GM11168 (cell line): ENCODE results near the gene NMNAT2.
"Not testable (repeated sequence)": the region's sequence is repeated elsewhere in the genome, so short reads cannot be mapped to it uniquely, and the experiment has no call there.

ENCODE experiments used
- in situ Hi-C: fragments of 300-500 bp; cut with MboI; formaldehyde crosslinking; loops from one replicate; pipeline ENCODE4 v1.12.0; 2022; ENCODE audit warnings: low sequenced_read_pairs; ENCODE audit not compliant: unreplicated experiment

NMNAT2 gene

GRCh38 chr1:183273984-183274383 is 144.2 kb downstream of the NMNAT2 start:
- in situ Hi-C loops: not testable (repeated sequence)

- in situ Hi-C loops: no loop called here
Measured at GRCh38 chr1:183273300-183273699, 144.9 kb downstream of the NMNAT2 start.

- in situ Hi-C loops: no loop called here
Measured at GRCh38 chr1:183272390-183272848, 145.8 kb downstream of the NMNAT2 start.

- in situ Hi-C loops: no loop called here
Measured at GRCh38 chr1:183270541-183271141, 147.5 kb downstream of the NMNAT2 start.

- in situ Hi-C loops: no loop called here
Measured at GRCh38 chr1:183267646-183268431, 150.3 kb downstream of the NMNAT2 start.

GRCh38 chr1:183263886-183264602 is 154.1 kb downstream of the NMNAT2 start:
- in situ Hi-C loops: no loop called here

GRCh38 chr1:183262628-183263200 is 155.5 kb downstream of the NMNAT2 start:
- in situ Hi-C loops: no loop called here

GRCh38 chr1:183259924-183260323 is 158.3 kb downstream of the NMNAT2 start:
- in situ Hi-C loops: no loop called here

GRCh38 chr1:183255073-183255472 is 163.1 kb downstream of the NMNAT2 start:
- in situ Hi-C loops: no loop called here

GRCh38 chr1:183251959-183252450 is 166.2 kb downstream of the NMNAT2 start:
- in situ Hi-C loops: no loop called here

- in situ Hi-C loops: no loop called here
Measured at GRCh38 chr1:183251101-183251958, 166.8 kb downstream of the NMNAT2 start.

- in situ Hi-C loops: loop anchor here (25.0 kb wide), 1 partner anchor 288 kb away; the partner anchor contains the start of gene SHCBP1L
Measured at GRCh38 chr1:183249941-183250452, 168.2 kb downstream of the NMNAT2 start.

GRCh38 chr1:183248989-183249691 is 169.0 kb downstream of the NMNAT2 start:
- in situ Hi-C loops: loop anchor here (25.0 kb wide), 1 partner anchor 287 kb away; the partner anchor contains the start of gene SHCBP1L

GRCh38 chr1:183247931-183248330 is 170.2 kb downstream of the NMNAT2 start:
- in situ Hi-C loops: loop anchor here (25.0 kb wide), 1 partner anchor 286 kb away; the partner anchor contains the start of gene SHCBP1L

- in situ Hi-C loops: loop anchor here (25.0 kb wide), 1 partner anchor 285 kb away; the partner anchor contains the start of gene SHCBP1L
Measured at GRCh38 chr1:183247484-183247883, 170.7 kb downstream of the NMNAT2 start.

GRCh38 chr1:183247066-183247465 is 171.1 kb downstream of the NMNAT2 start:
- in situ Hi-C loops: loop anchor here (25.0 kb wide), 1 partner anchor 285 kb away; the partner anchor contains the start of gene SHCBP1L

GRCh38 chr1:183246436-183246835 is 171.7 kb downstream of the NMNAT2 start:
- in situ Hi-C loops: loop anchor here (25.0 kb wide), 1 partner anchor 284 kb away; the partner anchor contains the start of gene SHCBP1L

- in situ Hi-C loops: loop anchor here (25.0 kb wide), 1 partner anchor 283 kb away; the partner anchor contains the start of gene SHCBP1L
Measured at GRCh38 chr1:183245357-183245756, 172.8 kb downstream of the NMNAT2 start.
